ENCODE data around the gene MISFA.

The MISFA gene

DNA sequence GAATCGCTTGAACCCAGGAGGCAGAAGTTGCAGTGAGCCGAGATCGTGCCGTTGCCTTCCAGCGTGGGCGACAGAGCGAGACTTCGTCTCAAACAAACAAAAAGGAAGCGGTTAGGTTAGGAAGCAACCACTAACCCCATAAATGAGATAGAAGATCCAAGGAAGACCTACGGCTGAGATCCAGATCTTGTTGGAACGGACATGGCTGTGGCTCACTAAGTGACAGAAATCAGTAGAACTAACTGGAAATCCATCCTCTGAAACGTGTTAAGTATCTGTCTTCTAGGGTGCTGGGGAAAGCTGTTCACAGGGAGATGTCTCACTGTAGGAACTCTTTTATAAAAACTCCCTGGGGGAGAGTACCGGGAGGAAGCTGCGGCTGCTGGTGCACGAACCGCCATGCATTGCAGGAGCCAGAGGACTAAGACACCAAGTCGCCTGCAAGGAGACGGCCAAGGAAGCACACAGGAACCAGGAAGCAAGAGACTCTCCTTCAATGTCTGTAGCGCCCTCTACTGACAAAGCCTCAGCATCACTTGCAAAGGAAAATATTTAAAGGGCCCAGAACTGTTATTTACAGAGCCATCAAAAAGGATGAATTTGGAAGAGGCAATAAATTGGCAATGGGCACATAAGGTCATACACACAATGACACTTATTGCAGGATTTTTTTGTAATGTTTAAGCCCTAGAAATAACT, 51.4 kb downstream of the MISFA start:
- H3K36me3 ChIP-seq: no peaks in the 10 kb centered on the region
- no peaks in the 10 kb centered on the region for H3K4me1 ChIP-seq
- H3K27me3 ChIP-seq: no peaks in the 10 kb centered on the region
- TF ChIP-seq, protein P1, sequence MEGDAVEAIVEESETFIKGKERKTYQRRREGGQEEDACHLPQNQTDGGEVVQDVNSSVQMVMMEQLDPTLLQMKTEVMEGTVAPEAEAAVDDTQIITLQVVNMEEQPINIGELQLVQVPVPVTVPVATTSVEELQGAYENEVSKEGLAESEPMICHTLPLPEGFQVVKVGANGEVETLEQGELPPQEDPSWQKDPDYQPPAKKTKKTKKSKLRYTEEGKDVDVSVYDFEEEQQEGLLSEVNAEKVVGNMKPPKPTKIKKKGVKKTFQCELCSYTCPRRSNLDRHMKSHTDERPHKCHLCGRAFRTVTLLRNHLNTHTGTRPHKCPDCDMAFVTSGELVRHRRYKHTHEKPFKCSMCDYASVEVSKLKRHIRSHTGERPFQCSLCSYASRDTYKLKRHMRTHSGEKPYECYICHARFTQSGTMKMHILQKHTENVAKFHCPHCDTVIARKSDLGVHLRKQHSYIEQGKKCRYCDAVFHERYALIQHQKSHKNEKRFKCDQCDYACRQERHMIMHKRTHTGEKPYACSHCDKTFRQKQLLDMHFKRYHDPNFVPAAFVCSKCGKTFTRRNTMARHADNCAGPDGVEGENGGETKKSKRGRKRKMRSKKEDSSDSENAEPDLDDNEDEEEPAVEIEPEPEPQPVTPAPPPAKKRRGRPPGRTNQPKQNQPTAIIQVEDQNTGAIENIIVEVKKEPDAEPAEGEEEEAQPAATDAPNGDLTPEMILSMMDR (IDR thresholded peaks at IDR 0.05; ENCODE audit: low read depth, low read length): peak; percentile 69
- peak; percentile 23 for DNase-seq
- H3K4me3 ChIP-seq (ENCODE audit: low read depth, low read length): no peak overlapping the region
- H3K9me3 ChIP-seq: no peaks in the 10 kb centered on the region

Measured in BE2C (cell line).